HK-2 (cell line): ENCODE measurements around the gene LRP1B.

Experiments
- DNase-seq: peaks from one replicate; pipeline ENCODE4 v3.0.0-alpha.2; 2018; ENCODE audit not compliant: unreplicated experiment

Gene LRP1B

GRCh38 chr2:141957827-141958450, 172.9 kb downstream of the LRP1B start:
- no peak for DNase-seq

- DNase-seq, result no peak
Observed at GRCh38 chr2:141957321-141957720, 173.5 kb downstream of the LRP1B start.

GRCh38 chr2:141947396-141948114, 183.3 kb downstream of the LRP1B start:
- DNase-seq, result no peak

- no peak for DNase-seq
Observed at GRCh38 chr2:141946016-141946415, 184.8 kb downstream of the LRP1B start.

- no peak for DNase-seq
Observed at GRCh38 chr2:141943918-141944317, 186.9 kb downstream of the LRP1B start.

GRCh38 chr2:141942006-141942789, 188.6 kb downstream of the LRP1B start:
- DNase-seq, result no peak

- DNase-seq, result no peak
Observed at GRCh38 chr2:141941210-141941714, 189.6 kb downstream of the LRP1B start.

- DNase-seq, result no peak
Observed at GRCh38 chr2:141940709-141941108, 190.1 kb downstream of the LRP1B start.

- no peak for DNase-seq
Observed at GRCh38 chr2:141933226-141933625, 197.6 kb downstream of the LRP1B start.

- DNase-seq, result no peak
Observed at GRCh38 chr2:141932261-141932660, 198.6 kb downstream of the LRP1B start.

- no peak for DNase-seq
Observed at GRCh38 chr2:141931797-141932196, 199.0 kb downstream of the LRP1B start.

- DNase-seq, result no peak
Observed at GRCh38 chr2:141930803-141931202, 200.0 kb downstream of the LRP1B start.

- no peak for DNase-seq
Observed at GRCh38 chr2:141929331-141930252, 201.2 kb downstream of the LRP1B start.

- DNase-seq, result no peak
Observed at GRCh38 chr2:141928476-141928875, 202.3 kb downstream of the LRP1B start.

- no peak for DNase-seq
Observed at GRCh38 chr2:141927536-141927935, 203.3 kb downstream of the LRP1B start.

GRCh38 chr2:141925511-141925910, 205.3 kb downstream of the LRP1B start:
- DNase-seq, result no peak

GRCh38 chr2:141923657-141924056, 207.2 kb downstream of the LRP1B start:
- DNase-seq, result no peak

- DNase-seq, result no peak
Observed at GRCh38 chr2:141911485-141912066, 219.2 kb downstream of the LRP1B start.

- DNase-seq, result no peak
Observed at GRCh38 chr2:141906678-141907077, 224.1 kb downstream of the LRP1B start.

GRCh38 chr2:141900826-141901225, 230.0 kb downstream of the LRP1B start:
- DNase-seq, result no peak

GRCh38 chr2:141899740-141900139, 231.1 kb downstream of the LRP1B start:
- no peak for DNase-seq
